DND-41 (cell line): ENCODE data around the gene NFE2L2.
"Not testable (repeated sequence)": the region's sequence is repeated elsewhere in the genome, so short reads cannot be mapped to it uniquely, and the experiment has no call there.

Experiments used
- ATAC-seq: fragments of 200-7000 bp; cut with Tn5 transposase; 3 replicates; pipeline ENCODE4 v1.9.1; 2021; ENCODE audit warnings: low read depth; ENCODE audit not compliant: insufficient read depth
- DNase-seq: peaks from one replicate; pipeline ENCODE4 v3.0.0-alpha.2; 2020
- H2AFZ ChIP-seq: 2 replicates; pipeline ENCODE4 v1.6.0; 2012; ENCODE audit warnings: low read depth, low read length
- H3K27ac ChIP-seq: 2 replicates; pipeline ENCODE4 v1.5.1; 2012; ENCODE audit warnings: low read length, inconsistent platforms
- H3K27me3 ChIP-seq: fragments of 200-600 bp; sonication (generic); 2 replicates; pipeline ENCODE4 v1.6.0; 2012; ENCODE audit warnings: low read length, mild to moderate bottlenecking, inconsistent platforms; ENCODE audit not compliant: insufficient read depth, poor library complexity
- H3K36me3 ChIP-seq: 2 replicates; pipeline ENCODE4 v1.5.1; 2012; ENCODE audit warnings: low read length, inconsistent platforms; ENCODE audit not compliant: insufficient read depth
- H3K4me1 ChIP-seq: 2 replicates; pipeline ENCODE4 v1.5.1; 2012; ENCODE audit warnings: mild to moderate bottlenecking, low read length; ENCODE audit not compliant: insufficient read depth
- H3K4me2 ChIP-seq: 2 replicates; pipeline ENCODE4 v1.6.0; 2012; ENCODE audit warnings: mild to moderate bottlenecking, moderate library complexity, low read length, inconsistent platforms; ENCODE audit not compliant: insufficient read depth
- H3K4me3 ChIP-seq, 2 experiments: fragments of 200-600 bp in 1 of 2; shearing (Covaris generic) in 1 of 2; 2 replicates each; pipeline ENCODE4 v1.5.1; 2012 to 2016; ENCODE audit warnings: inconsistent platforms in 2 of 2, low read length in 2 of 2, mild to moderate bottlenecking in 2 of 2, low read depth in 1 of 2, moderate library complexity in 1 of 2
- H3K79me2 ChIP-seq: 2 replicates; pipeline ENCODE4 v1.6.0; 2012; ENCODE audit warnings: low read length, inconsistent platforms; ENCODE audit not compliant: insufficient read depth
- H3K9ac ChIP-seq: 2 replicates; pipeline ENCODE4 v1.6.0; 2012; ENCODE audit warnings: low read depth, mild to moderate bottlenecking, inconsistent platforms, low read length, moderate library complexity
- H3K9me3 ChIP-seq: 2 replicates; pipeline ENCODE4 v1.5.1; 2012; ENCODE audit warnings: low read length, moderate library complexity, mild to moderate bottlenecking, inconsistent platforms; ENCODE audit not compliant: insufficient read depth, severe bottlenecking
- H4K20me1 ChIP-seq: 2 replicates; pipeline ENCODE4 v1.6.0; 2012; ENCODE audit warnings: low read length; ENCODE audit not compliant: insufficient read depth
- EZH2 ChIP-seq: IDR thresholded peaks from 3 replicates; pipeline ENCODE4 v1.6.1; 2012; ENCODE audit warnings: borderline replicate concordance, low read depth, mild to moderate bottlenecking, moderate library complexity, low read length, inconsistent platforms; ENCODE audit not compliant: severe bottlenecking
- TF ChIP-seq, protein P1 (sequence below): IDR thresholded peaks from 2 replicates; pipeline ENCODE4 v1.5.1; 2012; ENCODE audit warnings: borderline replicate concordance, low read length, moderate library complexity, mild to moderate bottlenecking; ENCODE audit not compliant: poor library complexity, severe bottlenecking; ENCODE audit errors: extremely low read depth

Gene NFE2L2

DNA sequence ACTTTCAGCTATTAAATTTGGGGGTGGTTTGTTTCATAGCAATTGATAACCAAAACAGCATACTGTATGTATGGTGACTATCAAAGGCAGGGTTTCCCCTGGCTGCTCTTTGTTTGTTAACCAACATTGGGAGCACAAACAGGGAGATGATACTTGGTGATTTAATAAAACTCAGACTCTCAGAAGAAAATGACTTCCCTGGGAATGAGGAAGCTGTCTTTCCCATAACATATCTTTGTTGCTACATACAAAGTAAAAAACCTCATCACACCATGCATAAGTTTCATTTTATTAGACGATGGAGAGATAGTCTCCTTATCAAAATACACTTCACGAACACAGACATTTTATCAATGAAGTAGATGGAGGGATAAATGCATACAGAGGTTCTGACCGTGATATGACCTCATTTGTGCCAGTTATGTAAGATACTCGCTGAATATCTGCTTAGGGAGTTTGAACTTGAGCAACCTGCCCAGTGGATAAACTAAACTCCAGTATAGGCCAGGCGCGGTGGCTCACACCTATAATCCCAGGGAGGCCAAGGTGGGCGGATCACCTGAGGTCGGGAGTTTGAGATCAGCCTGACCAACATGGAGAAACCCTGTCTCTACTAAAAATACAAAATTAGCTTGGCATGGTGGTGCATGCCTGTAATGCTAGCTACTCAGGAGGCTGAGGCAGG lies 3.8 kb upstream of the NFE2L2 start:
- no peak overlapping the region for H3K9ac ChIP-seq
- no peaks in the 10 kb centered on the region for H4K20me1 ChIP-seq
- H3K4me2 ChIP-seq: no peak overlapping the region
- H3K27ac ChIP-seq: no peak overlapping the region
- ATAC-seq (no peak), DNase-seq (no peak)
- no peaks in the 10 kb centered on the region for H3K27me3 ChIP-seq
- H2AFZ ChIP-seq: no peak overlapping the region
- TF ChIP-seq, protein P1, sequence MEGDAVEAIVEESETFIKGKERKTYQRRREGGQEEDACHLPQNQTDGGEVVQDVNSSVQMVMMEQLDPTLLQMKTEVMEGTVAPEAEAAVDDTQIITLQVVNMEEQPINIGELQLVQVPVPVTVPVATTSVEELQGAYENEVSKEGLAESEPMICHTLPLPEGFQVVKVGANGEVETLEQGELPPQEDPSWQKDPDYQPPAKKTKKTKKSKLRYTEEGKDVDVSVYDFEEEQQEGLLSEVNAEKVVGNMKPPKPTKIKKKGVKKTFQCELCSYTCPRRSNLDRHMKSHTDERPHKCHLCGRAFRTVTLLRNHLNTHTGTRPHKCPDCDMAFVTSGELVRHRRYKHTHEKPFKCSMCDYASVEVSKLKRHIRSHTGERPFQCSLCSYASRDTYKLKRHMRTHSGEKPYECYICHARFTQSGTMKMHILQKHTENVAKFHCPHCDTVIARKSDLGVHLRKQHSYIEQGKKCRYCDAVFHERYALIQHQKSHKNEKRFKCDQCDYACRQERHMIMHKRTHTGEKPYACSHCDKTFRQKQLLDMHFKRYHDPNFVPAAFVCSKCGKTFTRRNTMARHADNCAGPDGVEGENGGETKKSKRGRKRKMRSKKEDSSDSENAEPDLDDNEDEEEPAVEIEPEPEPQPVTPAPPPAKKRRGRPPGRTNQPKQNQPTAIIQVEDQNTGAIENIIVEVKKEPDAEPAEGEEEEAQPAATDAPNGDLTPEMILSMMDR: no peak
- no peak for TF ChIP-seq EZH2
- H3K36me3 ChIP-seq: peaks cover 3% of the 10 kb centered on the region; the same call in 1 of the 2 replicates
- peaks cover 23% of the 10 kb centered on the region for H3K4me1 ChIP-seq
- H3K9me3 ChIP-seq: no peaks in the 10 kb centered on the region
- no peak overlapping the region for H3K4me3 ChIP-seq
- H3K79me2 ChIP-seq: peaks cover 19% of the 10 kb centered on the region

DNA sequence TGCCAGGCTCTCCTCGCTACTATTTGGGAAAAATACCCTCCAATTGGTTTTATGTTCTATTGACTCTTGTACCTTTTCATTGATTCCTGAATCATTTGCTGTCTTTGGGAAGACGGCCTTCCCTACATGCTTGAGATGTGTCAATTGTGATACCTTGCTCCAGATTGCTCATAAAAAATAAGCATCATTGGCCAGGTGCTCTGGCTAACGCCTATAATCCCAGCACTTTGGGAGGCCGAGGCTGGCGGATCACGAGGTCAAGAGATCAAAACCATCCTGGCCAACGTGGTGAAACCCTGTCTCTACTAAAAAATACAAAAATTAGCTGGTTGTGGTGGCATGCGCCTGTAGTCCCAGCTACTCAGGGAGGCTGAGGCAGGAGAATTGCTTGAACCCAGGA lies 2.4 kb upstream of the NFE2L2 start:
- peaks cover 35% of the 10 kb centered on the region for H3K4me1 ChIP-seq
- H3K79me2 ChIP-seq: peaks cover 33% of the 10 kb centered on the region
- H2AFZ ChIP-seq: peak overlapping the region; percentile 63
- not testable (repeated sequence) for H3K27me3 ChIP-seq, H3K9me3 ChIP-seq, H4K20me1 ChIP-seq, H3K36me3 ChIP-seq, H3K4me3 ChIP-seq, DNase-seq, ATAC-seq
- peak overlapping the region; percentile 77; the same call in 1 of the 2 replicates for H3K4me2 ChIP-seq
- H3K9ac ChIP-seq: peak overlapping the region; percentile 98; the same call in 1 of the 2 replicates
- H3K27ac ChIP-seq: peak overlapping the region; percentile 99

DNA sequence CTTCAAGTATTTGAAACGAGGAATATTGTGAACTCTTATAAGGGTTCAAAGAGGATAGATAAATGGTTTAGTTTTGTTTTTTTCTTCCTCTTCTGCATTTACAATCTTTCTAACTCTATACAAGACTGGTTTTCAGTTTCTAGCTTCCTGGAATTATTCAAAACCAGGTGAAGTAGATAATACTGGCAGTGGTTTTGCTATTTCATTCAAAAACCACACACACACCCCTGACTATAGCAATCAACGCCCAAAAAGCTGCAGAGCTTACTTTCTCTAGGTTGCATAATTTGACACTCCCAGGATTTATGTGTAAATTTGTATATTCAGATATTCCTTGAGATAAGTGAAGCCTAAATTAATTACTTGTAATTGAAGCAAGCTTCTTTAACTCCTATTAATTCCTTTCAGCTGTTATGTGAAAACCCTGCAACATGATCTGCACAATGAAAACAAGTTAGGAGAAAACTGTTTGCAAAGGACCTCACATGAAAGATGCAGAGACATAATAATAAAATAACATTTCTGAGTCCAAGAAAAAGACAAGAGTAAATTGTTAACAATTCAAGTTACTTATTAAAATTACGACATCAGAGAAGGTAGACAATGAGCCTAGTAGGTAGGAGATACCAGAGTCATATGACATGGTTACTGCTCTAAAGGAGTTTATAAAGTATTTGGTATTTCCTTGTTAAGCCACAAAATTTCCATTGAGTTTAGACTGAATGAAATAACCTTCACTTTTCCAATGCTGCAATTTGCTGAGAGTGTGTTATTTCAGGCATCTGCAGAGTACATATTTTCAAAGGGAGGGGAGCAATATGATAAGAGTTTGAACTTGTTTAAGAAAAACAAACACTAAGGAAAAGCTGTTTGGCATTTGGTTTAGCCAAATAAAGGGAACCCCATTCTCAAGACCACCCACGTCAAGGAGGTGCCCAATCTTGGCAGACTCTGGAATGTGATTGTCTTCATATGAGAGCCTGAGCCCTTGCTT lies 1.6 kb upstream of the NFE2L2 start:
- peak overlapping the region; percentile 98 for H3K9ac ChIP-seq
- no peaks in the 10 kb centered on the region for H3K9me3 ChIP-seq
- peak overlapping the region; percentile 78 to 89; a peak in 3 of 4 replicates for H3K4me3 ChIP-seq
- peaks cover 41% of the 10 kb centered on the region for H3K79me2 ChIP-seq
- peak; percentile 48 for DNase-seq
- H3K27me3 ChIP-seq: no peaks in the 10 kb centered on the region
- H3K36me3 ChIP-seq: peaks cover 3% of the 10 kb centered on the region; the same call in 1 of the 2 replicates
- peak; percentile 27 for ATAC-seq
- peaks cover 17% of the 10 kb centered on the region; the same call in 1 of the 2 replicates for H4K20me1 ChIP-seq
- peak overlapping the region; percentile 99 for H3K27ac ChIP-seq
- peak overlapping the region; percentile 84 for H2AFZ ChIP-seq
- peak overlapping the region; percentile 77 for H3K4me2 ChIP-seq
- no peak for TF ChIP-seq EZH2
- TF ChIP-seq, protein P1: no peak
- peaks cover 43% of the 10 kb centered on the region for H3K4me1 ChIP-seq

DNA sequence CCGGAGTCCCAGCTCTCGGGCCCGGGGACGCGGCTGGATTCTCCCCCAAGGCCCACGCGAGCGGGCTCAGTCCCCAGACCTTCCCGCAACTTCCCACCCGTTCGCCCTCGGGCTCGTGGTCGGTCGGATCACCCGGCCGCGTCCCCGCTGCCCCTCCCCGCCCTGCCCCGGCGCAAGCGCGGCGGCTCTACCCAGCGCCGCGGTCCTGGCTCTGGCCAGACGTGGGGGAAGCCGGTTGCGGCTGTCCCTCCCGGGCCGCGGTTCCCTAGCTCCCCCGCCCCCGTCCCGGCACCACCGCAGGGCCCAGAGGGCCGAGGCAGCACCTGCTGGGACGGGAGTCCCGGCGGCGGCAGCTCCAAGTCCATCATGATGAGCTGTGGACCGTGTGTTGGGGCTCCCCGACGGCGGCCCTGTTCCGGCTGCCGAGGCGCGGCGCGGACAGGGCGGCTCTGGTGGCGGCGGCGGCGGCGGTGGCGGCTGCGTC lies 276 bp downstream of the NFE2L2 start:
- DNase-seq (no peak), ATAC-seq (no peak)
- peak overlapping the region; percentile 70 for H3K4me2 ChIP-seq
- H2AFZ ChIP-seq: peak overlapping the region; percentile 70
- H3K79me2 ChIP-seq: peaks cover 60% of the 10 kb centered on the region
- peak overlapping the region; percentile 94 for H3K27ac ChIP-seq
- no peaks in the 10 kb centered on the region for H3K27me3 ChIP-seq
- TF ChIP-seq, protein P1: no peak
- no peak for TF ChIP-seq EZH2
- peaks cover 32% of the 10 kb centered on the region; the same call in 1 of the 2 replicates for H4K20me1 ChIP-seq
- no peaks in the 10 kb centered on the region for H3K9me3 ChIP-seq
- peaks cover 4% of the 10 kb centered on the region for H3K36me3 ChIP-seq
- H3K9ac ChIP-seq: peak overlapping the region; percentile 98
- peak overlapping the region; percentile 78 to 89 for H3K4me3 ChIP-seq
- H3K4me1 ChIP-seq: peaks cover 54% of the 10 kb centered on the region
